Activated CD4-positive, alpha-beta T cell treated with anti-CD3 and anti-CD28 coated beads, Interleukin-2, amount 10 ng/mL, durations not matched to agents 24 days and 14 days (primary cell): ENCODE measurements around the gene FTL. TPM values are rescaled to one million over a fixed set of nuclear protein-coding genes. Genes with fewer than 3 reads are reported as not detected.
A peak's percentile ranks its signal among the peaks of the same experiment; 100 is the strongest.
"Not testable (repeated sequence)": the region's sequence is repeated elsewhere in the genome, so short reads cannot be mapped to it uniquely, and the experiment has no call there.

ENCODE experiments used
- DNase-seq: peaks from one replicate; pipeline ENCODE4 v3.0.0; 2022
- H3K27ac Mint-ChIP-seq: one replicate; pipeline ENCODE4 v1.8.0; 2022; ENCODE audit warnings: mild to moderate bottlenecking, mixed read lengths
- H3K27me3 Mint-ChIP-seq: one replicate; pipeline ENCODE4 v1.8.0; 2022; ENCODE audit warnings: mixed read lengths
- H3K36me3 Mint-ChIP-seq: one replicate; pipeline ENCODE4 v1.8.0; 2022; ENCODE audit warnings: low read depth, mild to moderate bottlenecking, mixed read lengths
- H3K4me1 Mint-ChIP-seq: one replicate; pipeline ENCODE4 v1.8.0; 2021; ENCODE audit warnings: mixed read lengths
- H3K4me3 Mint-ChIP-seq: one replicate; pipeline ENCODE4 v1.8.0; 2022; ENCODE audit warnings: mild to moderate bottlenecking, moderate library complexity, mixed read lengths
- H3K9me3 Mint-ChIP-seq: one replicate; pipeline ENCODE4 v1.8.0; 2021; ENCODE audit warnings: mixed read lengths
- intact Hi-C: fragments of 100-400 bp; cut with micrococcal nuclease; formaldehyde crosslinking; loops from one replicate; pipeline ENCODE4 v1.15.1; 2023
- total RNA-seq: library from RNA; stranded (reverse); gene quantifications from 2 replicates; pipeline ENCODE4 v1.2.3, GENCODE V29; 2022

The FTL gene
- total RNA-seq = 696 and 697 TPM in 2 replicates

DNA sequence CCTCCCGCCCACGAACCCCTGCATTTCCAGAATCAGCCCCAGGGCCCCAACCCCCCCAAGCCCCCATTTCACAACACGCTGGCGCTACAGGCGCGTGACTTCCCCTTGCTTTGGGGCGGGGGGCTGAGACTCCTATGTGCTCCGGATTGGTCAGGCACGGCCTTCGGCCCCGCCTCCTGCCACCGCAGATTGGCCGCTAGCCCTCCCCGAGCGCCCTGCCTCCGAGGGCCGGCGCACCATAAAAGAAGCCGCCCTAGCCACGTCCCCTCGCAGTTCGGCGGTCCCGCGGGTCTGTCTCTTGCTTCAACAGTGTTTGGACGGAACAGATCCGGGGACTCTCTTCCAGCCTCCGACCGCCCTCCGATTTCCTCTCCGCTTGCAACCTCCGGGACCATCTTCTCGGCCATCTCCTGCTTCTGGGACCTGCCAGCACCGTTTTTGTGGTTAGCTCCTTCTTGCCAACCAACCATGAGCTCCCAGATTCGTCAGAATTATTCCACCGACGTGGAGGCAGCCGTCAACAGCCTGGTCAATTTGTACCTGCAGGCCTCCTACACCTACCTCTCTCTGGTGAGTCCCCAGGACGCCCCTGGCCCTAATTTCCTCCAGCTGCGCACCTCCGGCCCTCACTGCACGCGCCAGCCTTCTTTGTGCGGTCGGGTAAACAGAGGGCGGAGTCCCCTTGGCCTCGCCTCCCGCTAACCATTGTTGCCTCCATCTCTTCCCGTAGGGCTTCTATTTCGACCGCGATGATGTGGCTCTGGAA, at the start of gene FTL:
TSS of gene FTL (plus strand) at position 270 of the 766 bp plus-strand sequence. CDS start at position 469, 199 bp downstream.
- H3K9me3 Mint-ChIP-seq = no peaks in the 10 kb centered on the region
- H3K4me1 Mint-ChIP-seq = peaks cover 58% of the 10 kb centered on the region
- intact Hi-C loops = loop anchor here (1.0 to 2.0 kb wide), 4 partner anchors 28 to 170 kb away; partner anchors contain the start of genes GYS1, NUCB1 and RUVBL2
- no peaks in the 10 kb centered on the region for H3K27me3 Mint-ChIP-seq
- peaks cover 57% of the 10 kb centered on the region for H3K36me3 Mint-ChIP-seq
- H3K27ac Mint-ChIP-seq = peak within 1 kb of the TSS; percentile 99
- peak within 1 kb of the TSS; percentile 100 for H3K4me3 Mint-ChIP-seq
- peak; percentile 98 for DNase-seq

DNA sequence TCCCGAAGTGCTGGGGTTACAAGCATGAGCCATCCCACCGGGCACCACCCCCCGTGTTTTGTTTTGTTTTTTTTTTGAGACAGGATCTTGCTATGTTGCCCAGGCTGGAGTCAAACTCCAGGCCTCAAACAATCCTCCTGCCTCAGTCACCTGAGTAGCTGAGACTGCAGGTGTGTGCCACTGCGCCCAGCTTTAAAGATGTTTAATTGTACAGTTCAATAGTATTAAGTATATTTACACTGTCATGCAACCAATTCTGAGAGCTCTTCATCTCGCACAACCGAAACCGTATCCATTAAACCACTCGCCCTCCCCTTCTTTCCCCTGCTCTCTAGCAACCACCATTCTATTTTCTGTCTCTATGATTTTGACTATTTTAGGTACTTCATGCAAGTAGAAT, 49.4 kb upstream of the FTL start:
- H3K27me3 Mint-ChIP-seq = no peaks in the 10 kb centered on the region
- peaks cover 44% of the 10 kb centered on the region for H3K36me3 Mint-ChIP-seq
- DNase-seq = no peak
- intact Hi-C loops = no loop called here
- no peak overlapping the region for H3K4me3 Mint-ChIP-seq
- no peaks in the 10 kb centered on the region for H3K9me3 Mint-ChIP-seq
- peak overlapping the region; percentile 1 for H3K27ac Mint-ChIP-seq
- H3K4me1 Mint-ChIP-seq = no peaks in the 10 kb centered on the region

DNA sequence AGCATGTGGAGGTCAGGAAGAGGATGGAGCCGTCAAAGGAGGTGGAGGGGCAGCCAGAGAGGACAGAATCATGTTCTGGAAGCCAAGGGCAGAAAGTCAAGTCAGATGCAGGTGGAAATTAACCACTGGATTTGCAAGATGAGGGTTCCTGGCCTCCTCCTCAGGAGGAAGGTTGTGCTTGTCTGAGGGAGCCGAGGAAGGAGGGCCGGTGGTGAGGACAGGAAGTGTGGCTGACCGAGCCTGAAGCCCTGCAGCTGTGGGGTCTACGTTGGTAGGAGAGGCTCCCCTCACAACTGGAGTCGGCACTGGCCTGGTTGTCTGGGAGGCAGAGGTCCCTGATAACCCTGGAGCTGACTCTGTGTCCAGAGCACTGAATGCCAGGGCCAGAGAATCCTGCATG, 47.0 kb upstream of the FTL start:
- no peak for DNase-seq
- Mint-ChIP-seq H3K4me3 (no peak overlapping the region), H3K9me3 (no peaks in the 10 kb centered on the region), H3K36me3 (peaks cover 38% of the 10 kb centered on the region), H3K4me1 (no peaks in the 10 kb centered on the region), H3K27me3 (no peaks in the 10 kb centered on the region), H3K27ac (no peak overlapping the region)
- intact Hi-C loops = no loop called here

DNA sequence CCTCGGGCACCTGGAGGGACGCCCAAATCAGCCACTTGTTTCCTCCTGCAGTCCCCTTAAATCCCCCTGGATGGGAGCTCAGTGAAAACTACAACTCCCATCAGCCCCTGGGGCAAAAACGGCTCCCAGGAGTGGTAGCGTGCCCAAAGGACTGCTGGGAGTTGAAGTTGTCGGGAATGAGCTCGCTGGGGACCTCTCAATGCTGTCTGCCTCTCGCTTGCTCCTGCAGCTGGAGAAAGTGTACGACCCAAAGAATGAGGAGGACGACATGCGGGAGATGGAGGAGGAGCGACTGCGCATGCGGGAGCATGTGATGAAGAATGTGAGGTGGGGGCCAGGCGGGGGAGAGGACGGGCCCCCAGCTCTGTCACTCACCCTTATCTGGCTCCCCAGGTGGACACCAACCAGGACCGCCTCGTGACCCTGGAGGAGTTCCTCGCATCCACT, 46.3 kb upstream of the FTL start:
- intact Hi-C loops = no loop called here
- peaks cover 36% of the 10 kb centered on the region for H3K36me3 Mint-ChIP-seq
- H3K27ac Mint-ChIP-seq = no peak overlapping the region
- DNase-seq = peak; percentile 71
- no peaks in the 10 kb centered on the region for H3K9me3 Mint-ChIP-seq
- no peaks in the 10 kb centered on the region for H3K27me3 Mint-ChIP-seq
- H3K4me3 Mint-ChIP-seq = no peak overlapping the region
- no peaks in the 10 kb centered on the region for H3K4me1 Mint-ChIP-seq

DNA sequence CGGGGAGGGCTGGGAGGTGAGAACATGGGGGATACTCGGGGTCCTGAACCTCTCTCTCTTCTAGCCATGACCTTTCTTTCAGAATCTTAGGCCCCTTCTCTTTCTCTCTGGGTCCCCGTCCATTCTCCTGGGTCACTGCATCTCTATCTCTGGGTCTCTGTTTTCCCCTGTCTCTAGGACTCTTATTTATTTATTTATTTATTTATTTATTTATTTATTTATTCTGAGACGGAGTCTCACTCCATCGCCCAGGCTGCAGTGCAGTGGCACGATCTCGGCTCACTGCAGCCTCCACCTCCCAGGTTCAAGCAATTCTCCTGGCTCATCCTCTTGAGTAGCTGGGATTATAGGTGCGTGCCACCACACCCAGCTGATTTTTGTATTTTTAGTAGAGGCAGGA, 45.8 kb upstream of the FTL start:
- H3K27me3 Mint-ChIP-seq, H3K9me3 Mint-ChIP-seq, intact Hi-C loops, H3K27ac Mint-ChIP-seq, DNase-seq, H3K4me3 Mint-ChIP-seq, H3K4me1 Mint-ChIP-seq: not testable (repeated sequence)
- H3K36me3 Mint-ChIP-seq = peaks cover 33% of the 10 kb centered on the region

DNA sequence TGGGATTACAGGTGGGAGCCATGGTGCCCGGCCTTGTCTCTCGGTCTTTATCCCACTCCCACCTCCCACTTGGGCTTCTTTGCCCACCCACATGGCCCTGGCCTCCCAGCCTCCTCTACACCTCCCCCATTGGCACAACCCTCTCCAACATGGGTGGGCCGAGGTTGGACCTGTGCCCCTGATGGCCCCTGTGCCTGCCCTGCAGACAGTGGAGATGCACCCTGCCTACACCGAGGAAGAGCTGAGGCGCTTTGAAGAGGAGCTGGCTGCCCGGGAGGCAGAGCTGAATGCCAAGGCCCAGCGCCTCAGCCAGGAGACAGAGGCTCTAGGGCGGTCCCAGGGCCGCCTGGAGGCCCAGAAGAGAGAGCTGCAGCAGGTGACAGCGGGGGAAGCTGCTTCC, 44.2 kb upstream of the FTL start:
- intact Hi-C loops = no loop called here
- Mint-ChIP-seq H3K4me1 (no peaks in the 10 kb centered on the region), H3K4me3 (no peak overlapping the region), H3K9me3 (no peaks in the 10 kb centered on the region), H3K27me3 (no peaks in the 10 kb centered on the region), H3K36me3 (peaks cover 27% of the 10 kb centered on the region), H3K27ac (no peak overlapping the region)
- no peak for DNase-seq

DNA sequence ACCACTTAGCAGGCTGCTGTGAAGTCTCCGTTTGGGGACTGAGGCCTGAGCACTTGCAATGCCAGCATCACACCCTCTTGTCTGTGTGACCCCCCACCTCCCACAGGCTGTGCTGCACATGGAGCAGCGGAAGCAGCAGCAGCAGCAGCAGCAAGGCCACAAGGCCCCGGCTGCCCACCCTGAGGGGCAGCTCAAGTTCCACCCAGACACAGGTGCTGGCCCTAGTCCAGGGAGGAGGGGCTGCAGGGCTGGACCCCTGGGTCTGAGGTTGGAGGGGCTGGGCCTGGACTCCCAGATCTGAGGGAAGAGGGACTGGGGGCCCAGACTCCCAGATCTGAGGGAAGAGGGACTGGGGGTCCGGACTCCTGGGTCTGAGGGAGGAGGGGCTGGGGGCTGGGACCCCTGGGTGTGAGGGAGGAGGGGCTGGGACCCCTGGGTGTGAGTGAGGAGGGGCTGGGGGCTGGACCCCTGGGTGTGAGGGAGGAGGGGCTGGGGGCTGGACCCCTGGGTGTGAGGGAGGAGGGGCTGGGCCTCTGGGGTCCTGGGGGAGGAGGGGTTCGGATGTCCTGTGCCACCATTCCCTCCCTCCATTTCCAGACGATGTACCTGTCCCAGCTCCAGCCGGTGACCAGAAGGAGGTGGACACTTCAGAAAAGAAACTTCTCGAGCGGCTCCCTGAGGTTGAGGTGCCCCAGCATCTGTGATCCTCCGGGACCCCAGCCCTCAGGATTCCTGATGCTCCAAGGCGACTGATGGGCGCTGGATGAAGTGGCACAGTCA, 43.2 kb upstream of the FTL start:
- intact Hi-C loops = no loop called here
- Mint-ChIP-seq H3K4me3 (no peak overlapping the region), H3K27me3 (no peaks in the 10 kb centered on the region), H3K36me3 (peaks cover 25% of the 10 kb centered on the region), H3K4me1 (peaks cover 4% of the 10 kb centered on the region), H3K27ac (no peak overlapping the region), H3K9me3 (no peaks in the 10 kb centered on the region)
- no peak for DNase-seq

DNA sequence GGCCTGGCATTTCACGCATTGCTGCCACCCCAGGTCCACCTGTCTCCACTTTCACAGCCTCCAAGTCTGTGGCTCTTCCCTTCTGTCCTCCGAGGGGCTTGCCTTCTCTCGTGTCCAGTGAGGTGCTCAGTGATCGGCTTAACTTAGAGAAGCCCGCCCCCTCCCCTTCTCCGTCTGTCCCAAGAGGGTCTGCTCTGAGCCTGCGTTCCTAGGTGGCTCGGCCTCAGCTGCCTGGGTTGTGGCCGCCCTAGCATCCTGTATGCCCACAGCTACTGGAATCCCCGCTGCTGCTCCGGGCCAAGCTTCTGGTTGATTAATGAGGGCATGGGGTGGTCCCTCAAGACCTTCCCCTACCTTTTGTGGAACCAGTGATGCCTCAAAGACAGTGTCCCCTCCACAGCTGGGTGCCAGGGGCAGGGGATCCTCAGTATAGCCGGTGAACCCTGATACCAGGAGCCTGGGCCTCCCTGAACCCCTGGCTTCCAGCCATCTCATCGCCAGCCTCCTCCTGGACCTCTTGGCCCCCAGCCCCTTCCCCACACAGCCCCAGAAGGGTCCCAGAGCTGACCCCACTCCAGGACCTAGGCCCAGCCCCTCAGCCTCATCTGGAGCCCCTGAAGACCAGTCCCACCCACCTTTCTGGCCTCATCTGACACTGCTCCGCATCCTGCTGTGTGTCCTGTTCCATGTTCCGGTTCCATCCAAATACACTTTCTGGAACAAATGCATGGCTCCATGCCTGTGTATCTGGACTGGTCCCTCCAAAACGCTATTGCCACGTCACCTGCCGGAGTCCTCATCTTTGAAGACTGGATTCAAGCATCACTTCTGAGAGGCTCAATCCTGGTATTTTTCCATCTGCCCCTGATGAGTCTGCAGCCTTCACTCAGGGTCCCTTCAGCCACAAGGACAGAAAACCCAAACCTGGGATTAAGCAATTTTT, 42.3 kb upstream of the FTL start:
- intact Hi-C loops = no loop called here
- DNase-seq = no peak
- H3K27ac Mint-ChIP-seq = no peak overlapping the region
- H3K27me3 Mint-ChIP-seq = no peaks in the 10 kb centered on the region
- no peak overlapping the region for H3K4me3 Mint-ChIP-seq
- H3K9me3 Mint-ChIP-seq = no peaks in the 10 kb centered on the region
- peaks cover 5% of the 10 kb centered on the region for H3K4me1 Mint-ChIP-seq
- peaks cover 23% of the 10 kb centered on the region for H3K36me3 Mint-ChIP-seq

DNA sequence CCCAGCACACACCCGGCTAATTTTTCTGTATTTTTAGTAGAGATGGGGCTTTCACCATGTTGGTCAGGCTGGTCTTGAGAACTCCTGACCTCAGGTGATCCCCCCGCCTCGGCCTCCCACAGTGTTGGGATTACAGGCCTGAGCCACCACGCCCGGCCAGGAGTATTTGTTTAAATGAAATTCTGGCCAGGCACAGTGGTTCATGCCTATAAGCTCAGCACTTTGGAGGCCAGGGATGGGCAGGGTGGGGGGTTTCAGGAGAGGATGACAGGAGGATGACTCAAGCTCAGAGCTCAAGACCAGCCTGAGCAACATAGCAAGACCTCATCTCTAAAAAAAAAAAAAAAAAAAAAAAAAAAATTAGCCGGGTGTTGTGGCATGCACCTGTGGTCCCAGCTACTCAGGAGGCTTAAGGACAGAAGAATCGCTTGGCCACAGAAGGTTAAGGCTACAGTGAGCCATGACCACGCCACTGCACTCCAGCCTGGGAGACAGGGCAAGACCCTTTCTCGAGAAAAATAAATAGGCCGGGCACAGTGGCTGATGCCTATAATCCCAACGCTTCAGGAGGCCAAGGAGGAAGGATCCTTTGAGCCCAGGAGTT, 39.8 kb upstream of the FTL start:
- H3K27me3 Mint-ChIP-seq = no peaks in the 10 kb centered on the region
- intact Hi-C loops = no loop called here
- no peak for DNase-seq
- no peaks in the 10 kb centered on the region for H3K9me3 Mint-ChIP-seq
- peaks cover 13% of the 10 kb centered on the region for H3K36me3 Mint-ChIP-seq
- H3K4me3 Mint-ChIP-seq = no peak overlapping the region
- no peak overlapping the region for H3K27ac Mint-ChIP-seq
- H3K4me1 Mint-ChIP-seq = peaks cover 5% of the 10 kb centered on the region

DNA sequence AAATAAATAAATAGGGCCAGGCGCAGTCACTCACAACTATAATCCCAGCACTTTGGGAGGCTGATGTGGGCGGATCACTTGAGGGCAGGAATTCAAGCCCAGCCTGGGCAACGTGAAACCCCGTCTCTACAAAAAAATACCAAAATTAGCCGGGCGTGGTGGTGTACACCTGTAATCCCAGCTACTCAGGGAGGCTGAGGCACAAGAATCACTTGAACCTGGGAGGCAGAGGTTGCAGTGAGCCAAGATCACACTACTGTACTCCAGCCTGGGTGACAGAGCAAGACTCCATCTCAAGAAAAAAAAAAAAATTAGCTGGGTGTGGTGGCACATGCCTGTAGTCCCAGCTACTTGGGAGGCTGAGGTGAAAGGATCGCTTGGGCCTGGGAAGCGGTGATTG, 39.2 kb upstream of the FTL start:
- intact Hi-C loops, H3K27ac Mint-ChIP-seq, DNase-seq, H3K9me3 Mint-ChIP-seq, H3K4me3 Mint-ChIP-seq, H3K27me3 Mint-ChIP-seq, H3K4me1 Mint-ChIP-seq: not testable (repeated sequence)
- peaks cover 13% of the 10 kb centered on the region for H3K36me3 Mint-ChIP-seq

DNA sequence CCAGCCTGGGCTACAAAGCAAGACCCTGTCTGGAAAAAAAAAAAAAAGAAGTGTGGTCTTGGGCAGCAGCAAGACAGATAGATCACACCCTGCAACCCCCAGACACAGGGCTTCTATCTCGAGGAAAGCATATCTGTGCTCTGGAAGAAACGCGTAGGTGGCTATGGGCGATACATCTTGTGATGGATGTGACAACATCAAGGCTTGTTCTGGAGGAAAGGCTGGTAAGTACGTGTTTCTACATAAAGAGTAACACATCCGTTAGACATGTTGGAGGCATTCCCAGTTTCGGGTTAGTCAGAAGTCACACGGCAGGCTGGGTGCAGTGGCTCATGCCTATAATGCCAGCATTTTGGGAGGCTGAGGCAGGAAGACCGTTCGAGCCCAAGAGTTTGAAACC, 38.2 kb upstream of the FTL start:
- Mint-ChIP-seq H3K27me3 (no peaks in the 10 kb centered on the region), H3K36me3 (peaks cover 7% of the 10 kb centered on the region), H3K4me3 (peak overlapping the region; percentile 35), H3K9me3 (no peaks in the 10 kb centered on the region), H3K27ac (peak overlapping the region; percentile 45), H3K4me1 (peaks cover 5% of the 10 kb centered on the region)
- peak; percentile 66 for DNase-seq
- intact Hi-C loops = no loop called here

DNA sequence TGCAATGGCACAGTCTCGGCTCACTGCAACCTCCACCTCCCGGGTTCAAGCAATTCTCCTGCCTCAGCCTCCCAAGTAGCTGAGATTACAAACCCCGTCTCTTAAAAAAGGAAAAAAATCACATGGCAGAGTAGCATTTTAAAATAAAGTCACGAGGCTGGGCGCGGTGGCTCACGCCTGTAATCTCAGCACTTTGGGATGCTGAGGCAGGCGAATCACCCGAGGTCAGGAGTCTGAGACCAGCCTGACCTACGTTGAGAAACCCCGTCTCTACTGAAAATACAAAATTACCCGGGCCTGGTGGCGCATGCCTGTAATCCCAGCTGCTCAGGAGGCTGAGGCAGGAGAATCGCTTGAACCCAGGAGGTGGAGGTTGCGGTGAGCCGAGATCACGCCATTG, 37.4 kb upstream of the FTL start:
- H3K27ac Mint-ChIP-seq, H3K9me3 Mint-ChIP-seq, H3K4me3 Mint-ChIP-seq, intact Hi-C loops, H3K27me3 Mint-ChIP-seq, H3K4me1 Mint-ChIP-seq, DNase-seq, H3K36me3 Mint-ChIP-seq: not testable (repeated sequence)
